Renal pelvis (tissue), 4 donors: ENCODE data around the gene LSP1. TPM values are rescaled to one million over a fixed set of nuclear protein-coding genes. Genes with fewer than 3 reads are reported as not detected.
A peak's percentile ranks its signal among the peaks of the same experiment; 100 is the strongest.

Source experiments
- DNase-seq: peaks from one replicate; pipeline ENCODE4 v3.0.0-alpha.2; 2013
- polyA plus RNA-seq, 3 donors: library from polyadenylated mRNA; unstranded; fragments of 120-200 nt; gene quantifications; one replicate each; pipeline ENCODE4 v1.2.1, GENCODE V29; 2013; ENCODE audit not compliant: insufficient read length in 3 of 3

Gene LSP1
- polyA plus RNA-seq, 3 donors: 4.8 to 7.2 (median 6.4) TPM

GRCh38 chr11:1835671-1836010 lies 17.2 kb upstream of the LSP1 start:
- DNase-seq: no peak

- no peak for DNase-seq
Observed at GRCh38 chr11:1836011-1836945, 16.6 kb upstream of the LSP1 start.

GRCh38 chr11:1837171-1838076 lies 15.5 kb upstream of the LSP1 start:
- DNase-seq: peak; percentile 67

GRCh38 chr11:1838077-1838425 lies 14.8 kb upstream of the LSP1 start:
- no peak for DNase-seq

- no peak for DNase-seq
Observed at GRCh38 chr11:1838426-1839144, 14.3 kb upstream of the LSP1 start, which contains the start of gene TNNI2. Gene TNNI2 (plus strand): TSS chr11:1838981. CDS start chr11:1839697, 716 bp downstream.

GRCh38 chr11:1839204-1839923 lies 13.5 kb upstream of the LSP1 start:
- no peak for DNase-seq

- no peak for DNase-seq
Observed at GRCh38 chr11:1839924-1840779, 12.7 kb upstream of the LSP1 start.

GRCh38 chr11:1840780-1841480 lies 12.0 kb upstream of the LSP1 start:
- no peak for DNase-seq

GRCh38 chr11:1841511-1842148 lies 11.3 kb upstream of the LSP1 start:
- DNase-seq: no peak

GRCh38 chr11:1842149-1843097 lies 10.5 kb upstream of the LSP1 start:
- DNase-seq: no peak

- DNase-seq: no peak
Observed at GRCh38 chr11:1843098-1843473, 9.8 kb upstream of the LSP1 start.

GRCh38 chr11:1843796-1844195 lies 9.1 kb upstream of the LSP1 start:
- DNase-seq: no peak

- DNase-seq: no peak
Observed at GRCh38 chr11:1844221-1845094, 8.4 kb upstream of the LSP1 start.

- DNase-seq: no peak
Observed at GRCh38 chr11:1845095-1845429, 7.8 kb upstream of the LSP1 start.

- no peak for DNase-seq
Observed at GRCh38 chr11:1845561-1846452, 7.1 kb upstream of the LSP1 start.

- no peak for DNase-seq
Observed at GRCh38 chr11:1846453-1846932, 6.4 kb upstream of the LSP1 start.
